NOMO-1 treated with dmso at 0.1 percent for 144 hours (cell line): ENCODE results near the gene USP2.

ENCODE experiments used
- DNase-seq: peaks from one replicate; lab custom pipeline; 2025; ENCODE audit not compliant: unreplicated experiment; lab: John Stamatoyannopoulos, UW

Gene USP2

GRCh38 chr11:119377961-119378667 lies 3.4 kb downstream of the USP2 start:
- DNase-seq, result no peak

GRCh38 chr11:119377112-119377901 lies 4.2 kb downstream of the USP2 start:
- no peak for DNase-seq

GRCh38 chr11:119376197-119376847 lies 5.2 kb downstream of the USP2 start:
- DNase-seq, result no peak

GRCh38 chr11:119375337-119376196 lies 5.9 kb downstream of the USP2 start:
- no peak for DNase-seq

- no peak for DNase-seq
Observed at GRCh38 chr11:119374632-119375336, 6.7 kb downstream of the USP2 start.

GRCh38 chr11:119373921-119374631 lies 7.4 kb downstream of the USP2 start:
- DNase-seq, result peak; percentile 12

- DNase-seq, result no peak
Observed at GRCh38 chr11:119373059-119373920, 8.2 kb downstream of the USP2 start.

GRCh38 chr11:119372260-119373058 lies 9.0 kb downstream of the USP2 start:
- DNase-seq, result no peak

- DNase-seq, result no peak
Observed at GRCh38 chr11:119371778-119372182, 9.7 kb downstream of the USP2 start.

- DNase-seq, result no peak
Observed at GRCh38 chr11:119371067-119371601, 10.4 kb downstream of the USP2 start.

- peak; percentile 31 for DNase-seq
Observed at GRCh38 chr11:119370486-119371046, 10.9 kb downstream of the USP2 start.

GRCh38 chr11:119369132-119369925 lies 12.2 kb downstream of the USP2 start:
- DNase-seq, result no peak

- DNase-seq, result no peak
Observed at GRCh38 chr11:119368121-119369034, 13.1 kb downstream of the USP2 start.

GRCh38 chr11:119367661-119368120 lies 13.8 kb downstream of the USP2 start:
- peak; percentile 66 for DNase-seq
